ENCODE measurements around the gene SLC38A8.

DNA sequence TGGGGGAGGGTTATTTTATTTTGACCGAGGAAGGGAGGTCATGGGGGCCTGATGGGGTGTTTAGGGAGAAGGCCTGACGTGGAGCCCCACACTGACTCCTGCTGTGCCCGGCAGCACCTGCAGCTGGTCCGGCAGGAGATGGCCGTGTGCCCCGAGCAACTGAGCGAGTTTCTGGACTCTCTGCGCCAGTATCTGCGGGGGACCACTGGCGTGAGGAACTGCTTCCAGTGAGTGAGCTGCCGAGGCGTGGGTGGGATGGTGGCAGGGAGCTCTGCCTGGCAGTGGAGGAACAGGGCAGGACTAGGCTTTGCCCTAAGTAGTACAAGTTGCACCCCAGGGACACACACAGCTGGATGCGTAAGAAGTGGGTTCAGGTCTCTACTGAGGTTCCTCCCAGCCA, 44.5 kb downstream of the SLC38A8 start:
- TF ChIP-seq EP300 (IDR thresholded peaks at IDR 0.05) (no peak), CTCF (IDR thresholded peaks at IDR 0.05) (no peak), POLR2A (IDR thresholded peaks at IDR 0.05) (no peak), POLR2AphosphoS5 (IDR thresholded peaks at IDR 0.05) (no peak)
